H9 (cell line): ENCODE results near the gene SCLY. TPM values are rescaled to one million over a fixed set of nuclear protein-coding genes. Genes with fewer than 3 reads are reported as not detected.
A peak's percentile ranks its signal among the peaks of the same experiment; 100 is the strongest.

Source experiments
- DNase-seq: peaks from one replicate; pipeline ENCODE4 v3.0.0-alpha.2; 2017
- H2AFZ ChIP-seq: one replicate; pipeline ENCODE4 v1.6.1; 2013; ENCODE audit warnings: mild to moderate bottlenecking, low read length, control low read depth, moderate library complexity
- H2AK5ac ChIP-seq: 2 replicates; pipeline ENCODE4 v1.6.1; 2013; ENCODE audit warnings: low read length, control low read depth, mixed read lengths; ENCODE audit not compliant: insufficient read length
- H2BK120ac ChIP-seq: one replicate; pipeline ENCODE4 v1.6.1; 2013; ENCODE audit warnings: low read depth, mild to moderate bottlenecking, low read length, control low read depth, inconsistent platforms; ENCODE audit not compliant: poor library complexity, severe bottlenecking
- H2BK12ac ChIP-seq: 2 replicates; pipeline ENCODE4 v1.6.1; 2013; ENCODE audit warnings: low read length, control low read depth, mixed read lengths, low read depth; ENCODE audit not compliant: insufficient read length
- H2BK15ac ChIP-seq: 2 replicates; pipeline ENCODE4 v1.6.1; 2013; ENCODE audit warnings: low read depth, low read length, control low read depth
- H2BK20ac ChIP-seq: one replicate; pipeline ENCODE4 v1.6.1; 2013; ENCODE audit warnings: low read depth, mild to moderate bottlenecking, low read length, control low read depth, inconsistent platforms; ENCODE audit not compliant: poor library complexity, severe bottlenecking
- H2BK5ac ChIP-seq: 2 replicates; pipeline ENCODE4 v1.6.1; 2013; ENCODE audit warnings: low read length, control low read depth, mixed read lengths; ENCODE audit not compliant: insufficient read length
- H3K14ac ChIP-seq: 2 replicates; pipeline ENCODE4 v1.6.1; 2013; ENCODE audit warnings: low read length, control low read depth; ENCODE audit not compliant: insufficient read depth
- H3K18ac ChIP-seq: 2 replicates; pipeline ENCODE4 v1.6.1; 2013; ENCODE audit warnings: low read depth, mild to moderate bottlenecking, mixed read lengths, low read length, control low read depth; ENCODE audit not compliant: insufficient read length
- H3K23ac ChIP-seq: 2 replicates; pipeline ENCODE4 v1.6.1; 2013; ENCODE audit warnings: low read length, control low read depth, mixed read lengths, low read depth; ENCODE audit not compliant: insufficient read length
- H3K23me2 ChIP-seq: 2 replicates; pipeline ENCODE4 v1.6.1; 2013; ENCODE audit warnings: low read depth, mild to moderate bottlenecking, mixed read lengths, low read length, control low read depth; ENCODE audit not compliant: insufficient read length, poor library complexity, severe bottlenecking
- H3K27ac ChIP-seq: 2 replicates; pipeline ENCODE4 v1.5.1; 2013; ENCODE audit warnings: low read length, control low read depth, mixed read lengths, low read depth; ENCODE audit not compliant: insufficient read length
- H3K27me3 ChIP-seq: 2 replicates; pipeline ENCODE4 v1.6.1; 2013; ENCODE audit warnings: low read length, control low read depth, inconsistent platforms; ENCODE audit not compliant: insufficient read depth
- H3K4ac ChIP-seq: 2 replicates; pipeline ENCODE4 v1.6.1; 2013; ENCODE audit warnings: low read depth, mild to moderate bottlenecking, control low read depth, inconsistent platforms, low read length, moderate library complexity
- H3K4me1 ChIP-seq: 2 replicates; pipeline ENCODE4 v1.6.1; 2013; ENCODE audit warnings: low read length, control low read depth, inconsistent platforms; ENCODE audit not compliant: insufficient read depth
- H3K4me2 ChIP-seq: 2 replicates; pipeline ENCODE4 v1.6.1; 2013; ENCODE audit warnings: low read length, control low read depth, mixed read lengths; ENCODE audit not compliant: insufficient read length, insufficient read depth
- H3K56ac ChIP-seq: 2 replicates; pipeline ENCODE4 v1.6.1; 2013; ENCODE audit warnings: low read depth, mild to moderate bottlenecking, mixed read lengths, low read length, control low read depth; ENCODE audit not compliant: insufficient read length
- H3K79me1 ChIP-seq: 2 replicates; pipeline ENCODE4 v1.6.1; 2013; ENCODE audit warnings: low read depth, mild to moderate bottlenecking, moderate library complexity, low read length, control low read depth, inconsistent platforms; ENCODE audit not compliant: insufficient read depth, poor library complexity, severe bottlenecking
- H3K79me2 ChIP-seq: 2 replicates; pipeline ENCODE4 v1.6.1; 2013; ENCODE audit warnings: low read length, control low read depth, inconsistent platforms; ENCODE audit not compliant: insufficient read depth
- H3K9ac ChIP-seq: 2 replicates; pipeline ENCODE4 v1.6.1; 2013; ENCODE audit warnings: low read length, control low read depth, mixed read lengths; ENCODE audit not compliant: insufficient read length; ENCODE audit errors: extremely low read depth
- H3K9me3 ChIP-seq: one replicate; pipeline ENCODE4 v1.6.1; 2013; ENCODE audit warnings: low read depth, low read length, inconsistent platforms; ENCODE audit not compliant: control insufficient read depth
- H3T11ph ChIP-seq: one replicate; pipeline ENCODE4 v1.6.1; 2013; ENCODE audit warnings: mild to moderate bottlenecking, low read length, control low read depth, inconsistent platforms
- H4K20me1 ChIP-seq: one replicate; pipeline ENCODE4 v1.6.1; 2013; ENCODE audit not compliant: control insufficient read depth, insufficient read length, insufficient read depth
- H4K5ac ChIP-seq: 2 replicates; pipeline ENCODE4 v1.6.1; 2013; ENCODE audit warnings: low read depth, mild to moderate bottlenecking, mixed read lengths, low read length, control low read depth; ENCODE audit not compliant: insufficient read length
- H4K8ac ChIP-seq: replicated peaks from 2 replicates; pipeline ENCODE4 v1.6.1; 2013; ENCODE audit warnings: low read length, control low read depth, mixed read lengths, low read depth; ENCODE audit not compliant: insufficient read length
- H4K91ac ChIP-seq: 2 replicates; pipeline ENCODE4 v1.6.1; 2013; ENCODE audit warnings: low read depth, mild to moderate bottlenecking, moderate library complexity, mixed read lengths, low read length, control low read depth; ENCODE audit not compliant: insufficient read length
- H3K27ac Mint-ChIP-seq, 3 experiments: 2 replicates in 2 of 3; 3 replicates in 1 of 3; pipeline ENCODE4 v1.8.0; 2020 to 2021; ENCODE audit warnings: mixed read lengths in 3 of 3, mild to moderate bottlenecking in 1 of 3, moderate library complexity in 1 of 3
- H3K27me3 Mint-ChIP-seq: 2 replicates; pipeline ENCODE4 v1.8.0; 2021; ENCODE audit warnings: low read depth, mild to moderate bottlenecking, moderate library complexity, mixed read lengths
- H3K36me3 Mint-ChIP-seq, 3 experiments: 2 replicates in 2 of 3; 3 replicates in 1 of 3; pipeline ENCODE4 v1.8.0; 2020 to 2021; ENCODE audit warnings: low read depth in 3 of 3, mixed read lengths in 3 of 3; ENCODE audit not compliant: insufficient read depth in 1 of 3
- H3K4me1 Mint-ChIP-seq, 2 experiments: 2 replicates each; pipeline ENCODE4 v1.8.0; 2020; ENCODE audit warnings: mixed read lengths in 2 of 2
- H3K4me3 Mint-ChIP-seq, 2 experiments: 2 replicates in 1 of 2; 3 replicates in 1 of 2; pipeline ENCODE4 v1.8.0; 2020 to 2021; ENCODE audit warnings: mild to moderate bottlenecking in 2 of 2, mixed read lengths in 2 of 2, moderate library complexity in 1 of 2
- H3K9me3 Mint-ChIP-seq, 2 experiments: 2 replicates in 1 of 2; 3 replicates in 1 of 2; pipeline ENCODE4 v1.8.0; 2020; ENCODE audit warnings: mild to moderate bottlenecking in 2 of 2, mixed read lengths in 2 of 2, moderate library complexity in 1 of 2
- CTCF ChIP-seq: fragments of 200-600 bp; sonication (generic); conservative IDR thresholded peaks from 3 replicates; pipeline ENCODE4 v1.8.0; 2021; ENCODE audit warnings: antibody characterized with exemption, mild to moderate bottlenecking
- WGBS: extraction: QIAGEN DNeasy Blood & Tissue Kit; methylation state at CpG from one replicate; pipeline ENCODE4 v1.1.7; 2013; ENCODE audit warnings: missing lambda C conversion rate, low lambda C conversion rate, mixed read lengths; ENCODE audit not compliant: insufficient read length; ENCODE audit errors: extremely low coverage; 5-methylcytosine and 5-hydroxymethylcytosine counted together
- total RNA-seq: library from RNA; stranded (reverse); gene quantifications from 2 replicates; pipeline ENCODE4 v1.2.1, GENCODE V29; 2021

Gene SCLY
- total RNA-seq, 1 experiment from 2014 or later: 55.3 TPM

- H3K9me3 Mint-ChIP-seq: no peaks in the 10 kb centered on the region
- H3K9ac ChIP-seq: no peak overlapping the region
- no peak overlapping the region for H2AFZ ChIP-seq
- no peak overlapping the region for H4K5ac ChIP-seq
- H2BK15ac ChIP-seq: no peak overlapping the region
- H3K4me2 ChIP-seq: no peak overlapping the region
- no peak overlapping the region for H2AK5ac ChIP-seq
- no peaks in the 10 kb centered on the region for H3K79me2 ChIP-seq
- no peaks in the 10 kb centered on the region; the same call in 1 of the 2 replicates for H3K27me3 Mint-ChIP-seq
- H3K23me2 ChIP-seq: no peaks in the 10 kb centered on the region
- no peak overlapping the region for H2BK5ac ChIP-seq
- H3K27ac ChIP-seq: no peak overlapping the region
- TF ChIP-seq CTCF: no peak
- peak overlapping the region in 1 of 3 experiments; percentile 35; a peak in 1 of 7 replicates for H3K27ac Mint-ChIP-seq
- H2BK120ac ChIP-seq: no peak overlapping the region
- H3K9me3 ChIP-seq: no peaks in the 10 kb centered on the region
- no peak overlapping the region for H4K8ac ChIP-seq
- H3K4me3 Mint-ChIP-seq: no peak overlapping the region
- H3K79me1 ChIP-seq: no peaks in the 10 kb centered on the region
- no peak overlapping the region for H3K4ac ChIP-seq
- no peak overlapping the region for H3T11ph ChIP-seq
- H3K4me1 Mint-ChIP-seq: no peaks in the 10 kb centered on the region
- no peaks in the 10 kb centered on the region for H3K27me3 ChIP-seq
- no peak overlapping the region for H2BK12ac ChIP-seq
- H4K91ac ChIP-seq: no peak overlapping the region
- no peak overlapping the region for H3K23ac ChIP-seq
- H3K56ac ChIP-seq: no peak overlapping the region
- no peaks in the 10 kb centered on the region for H3K4me1 ChIP-seq
- no peak overlapping the region for H2BK20ac ChIP-seq
- no peak for DNase-seq
- H3K18ac ChIP-seq: no peak overlapping the region
- no peaks in the 10 kb centered on the region for H4K20me1 ChIP-seq
- no peaks in the 10 kb centered on the region for H3K36me3 Mint-ChIP-seq
- whole genome bisulfite sequencing: no CpG with 5 or more reads among the region's 23 CpGs
- H3K14ac ChIP-seq: no peak overlapping the region; the same call in 1 of the 2 replicates
These were observed 72.0 kb downstream of the SCLY start for GRCh38 chr2:238132463-238133450.
